ENCODE measurements around the gene CDC73.

DNA sequence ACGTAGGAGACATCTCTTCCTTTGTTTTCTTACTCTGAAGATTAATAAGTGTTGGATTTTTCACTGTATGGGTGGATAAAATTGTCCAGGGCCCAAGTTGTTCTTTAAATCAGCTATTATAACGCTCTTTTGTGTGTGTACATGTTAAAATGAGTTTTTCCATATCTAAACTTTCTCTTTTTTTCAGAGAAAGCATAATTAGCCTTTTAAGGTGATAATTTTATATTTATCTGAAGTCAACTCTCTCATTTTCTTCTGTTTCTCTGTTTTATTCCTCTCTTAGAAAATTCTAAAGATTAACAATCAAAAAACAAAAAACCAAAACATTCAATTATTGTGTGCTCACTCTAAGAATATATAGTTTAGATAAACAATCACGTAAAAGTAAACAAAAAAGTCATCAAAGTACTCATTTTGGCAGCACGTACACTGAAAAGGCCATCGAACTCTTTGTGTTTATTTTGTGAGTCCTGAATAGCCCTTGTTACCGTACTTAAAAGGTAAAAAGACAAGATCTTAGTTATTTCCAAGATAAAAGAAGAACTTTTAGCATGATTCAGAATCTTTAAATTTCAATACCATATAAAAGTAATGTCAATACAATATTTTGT is 7.2 kb upstream of the CDC73 start:
- TF ChIP-seq POLR2A (IDR thresholded peaks at IDR 0.05; ENCODE audit: low read depth, low read length) (no peak), EZH2 (IDR thresholded peaks at IDR 0.05; ENCODE audit: borderline replicate concordance, low read depth, low read length, severe bottlenecking) (no peak), FOS (IDR thresholded peaks at IDR 0.05; ENCODE audit: borderline replicate concordance, insufficient read depth, low read length) (no peak), POLR2AphosphoS5 (IDR thresholded peaks at IDR 0.05; ENCODE audit: insufficient read depth, low read depth, low read length) (no peak)
- TF ChIP-seq, protein P1, sequence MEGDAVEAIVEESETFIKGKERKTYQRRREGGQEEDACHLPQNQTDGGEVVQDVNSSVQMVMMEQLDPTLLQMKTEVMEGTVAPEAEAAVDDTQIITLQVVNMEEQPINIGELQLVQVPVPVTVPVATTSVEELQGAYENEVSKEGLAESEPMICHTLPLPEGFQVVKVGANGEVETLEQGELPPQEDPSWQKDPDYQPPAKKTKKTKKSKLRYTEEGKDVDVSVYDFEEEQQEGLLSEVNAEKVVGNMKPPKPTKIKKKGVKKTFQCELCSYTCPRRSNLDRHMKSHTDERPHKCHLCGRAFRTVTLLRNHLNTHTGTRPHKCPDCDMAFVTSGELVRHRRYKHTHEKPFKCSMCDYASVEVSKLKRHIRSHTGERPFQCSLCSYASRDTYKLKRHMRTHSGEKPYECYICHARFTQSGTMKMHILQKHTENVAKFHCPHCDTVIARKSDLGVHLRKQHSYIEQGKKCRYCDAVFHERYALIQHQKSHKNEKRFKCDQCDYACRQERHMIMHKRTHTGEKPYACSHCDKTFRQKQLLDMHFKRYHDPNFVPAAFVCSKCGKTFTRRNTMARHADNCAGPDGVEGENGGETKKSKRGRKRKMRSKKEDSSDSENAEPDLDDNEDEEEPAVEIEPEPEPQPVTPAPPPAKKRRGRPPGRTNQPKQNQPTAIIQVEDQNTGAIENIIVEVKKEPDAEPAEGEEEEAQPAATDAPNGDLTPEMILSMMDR (IDR thresholded peaks at IDR 0.05; ENCODE audit: extremely low read depth in 1 of 2, insufficient read depth in 1 of 2, low read depth in 1 of 2, low read length in 2 of 2), result no peak
- TF ChIP-seq, protein P2, sequence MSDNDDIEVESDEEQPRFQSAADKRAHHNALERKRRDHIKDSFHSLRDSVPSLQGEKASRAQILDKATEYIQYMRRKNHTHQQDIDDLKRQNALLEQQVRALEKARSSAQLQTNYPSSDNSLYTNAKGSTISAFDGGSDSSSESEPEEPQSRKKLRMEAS (IDR thresholded peaks at IDR 0.05; ENCODE audit: insufficient read depth, insufficient read length), result no peak
